HepG2 (cell line): ENCODE measurements around the gene KHK. TPM values are rescaled to one million over a fixed set of nuclear protein-coding genes. Genes with fewer than 3 reads are reported as not detected.

Source experiments
- AFF4 ChIP-seq: sonication (generic); formaldehyde crosslinking; IDR thresholded peaks from 2 replicates; pipeline ENCODE4 v1.4.0; 2020; ENCODE audit warnings: missing genetic modification reagents
- CREB1 ChIP-seq, 2 experiments: fragments of 450-650 bp in 1 of 2; IDR thresholded peaks; 2 replicates each; pipeline ENCODE4 v1.6.1; 2016 to 2017; ENCODE audit warnings: control low read depth in 1 of 2, mild to moderate bottlenecking in 1 of 2, missing compliant biosample characterization in 1 of 2, missing genetic modification characterization in 1 of 2
- FOXP4 ChIP-seq: sonication (generic); formaldehyde crosslinking; IDR thresholded peaks from 2 replicates; pipeline ENCODE4 v1.4.0; 2020; ENCODE audit warnings: missing genetic modification reagents
- HOXA5 ChIP-seq: sonication (generic); formaldehyde crosslinking; IDR thresholded peaks from 2 replicates; pipeline ENCODE4 v1.4.0; 2020; ENCODE audit warnings: missing genetic modification reagents
- LRRFIP1 ChIP-seq: sonication (generic); formaldehyde crosslinking; conservative IDR thresholded peaks from 2 replicates; pipeline ENCODE4 v1.4.0; 2020; ENCODE audit warnings: missing genetic modification reagents
- MIER2 ChIP-seq: IDR thresholded peaks from 2 replicates; pipeline ENCODE4 v1.6.1; 2016; ENCODE audit warnings: missing biosample characterization, missing genetic modification reagents
- PCBP2 ChIP-seq: fragments of 200-400 bp; formaldehyde crosslinking; optimal IDR thresholded peaks from 2 replicates; pipeline ENCODE3; 2018; ENCODE audit warnings: low read length, low read depth; ENCODE audit not compliant: poor library complexity, severe bottlenecking
- POLR2AphosphoS5 ChIP-seq: IDR thresholded peaks from 2 replicates; pipeline ENCODE4 v1.6.1; 2012; ENCODE audit warnings: low read depth, low read length
- SP2 ChIP-seq: sonication (generic); formaldehyde crosslinking; IDR thresholded peaks from 2 replicates; pipeline ENCODE4 v1.5.1; 2020; ENCODE audit warnings: mild to moderate bottlenecking, missing genetic modification reagents
- SRSF4 ChIP-seq: fragments of 200-400 bp; formaldehyde crosslinking; IDR thresholded peaks from one replicate; pipeline ENCODE4 v1.6.1; 2018; ENCODE audit warnings: mild to moderate bottlenecking, low read depth, low read length, moderate library complexity; ENCODE audit not compliant: poor library complexity, severe bottlenecking
- TBX3 ChIP-seq: fragments of 450-650 bp; IDR thresholded peaks from 2 replicates; pipeline ENCODE4 v1.6.1; 2017; ENCODE audit warnings: antibody characterized with exemption, mild to moderate bottlenecking, inconsistent platforms, borderline replicate concordance
- ZBTB21 ChIP-seq: sonication (generic); formaldehyde crosslinking; IDR thresholded peaks from 2 replicates; pipeline ENCODE4 v1.4.0; 2020; ENCODE audit warnings: missing genetic modification reagents
- ZKSCAN1 ChIP-seq: fragments of 150-350 bp; IDR thresholded peaks from 2 replicates; pipeline ENCODE4 v1.6.1; 2014; ENCODE audit warnings: low read length
- ZNF275 ChIP-seq: sonication (generic); formaldehyde crosslinking; IDR thresholded peaks from 2 replicates; pipeline ENCODE4 v1.8.0; 2022; ENCODE audit warnings: missing genetic modification reagents, mild to moderate bottlenecking, inconsistent platforms, borderline replicate concordance
- ZNF451 ChIP-seq: sonication (generic); formaldehyde crosslinking; IDR thresholded peaks from 2 replicates; pipeline ENCODE4 v1.5.0; 2020; ENCODE audit warnings: mild to moderate bottlenecking, missing genetic modification reagents
- ZNF567 ChIP-seq: sonication (generic); formaldehyde crosslinking; IDR thresholded peaks from 2 replicates; pipeline ENCODE4 v1.8.1; 2023; ENCODE audit warnings: mild to moderate bottlenecking, missing genetic modification reagents, borderline replicate concordance
- polyA plus RNA-seq, 8 experiments: library from polyadenylated mRNA; depleted of rRNA in 3 of 8; stranded (reverse) in 7 of 8; unstranded in 1 of 8; fragments of >200 nt; fragmentation: Illumina TruSeq in 4 of 8; extraction: Trizol in 4 of 8; gene quantifications; 2 replicates each; pipeline versions ENCODE4 v1.2.1 to v1.2.3, GENCODE V29; 2011 to 2016; ENCODE audit warnings: low read depth in 4 of 8, missing spikeins in 1 of 8, mixed read lengths in 1 of 8; ENCODE audit not compliant: insufficient read depth in 1 of 8
- total RNA-seq, 5 experiments: library from RNA; depleted of rRNA; stranded (reverse); fragments of >200 nt; fragmentation: Illumina TruSeq; extraction: Trizol; gene quantifications; 2 replicates each; pipeline ENCODE4 v1.2.3, GENCODE V29; 2016; ENCODE audit warnings: low read depth in 1 of 5
- TF ChIP-seq, protein P1 (sequence below): sonication (generic); formaldehyde crosslinking; IDR thresholded peaks from 2 replicates; pipeline ENCODE4 v1.5.0; 2020; ENCODE audit warnings: missing genetic modification reagents

Gene KHK
- total and polyA plus RNA-seq, 2 of the 13 experiments (the other 11 are each of a cell fraction or from before 2014, with no cell fraction given): 40.9 to 99.2 TPM

DNA sequence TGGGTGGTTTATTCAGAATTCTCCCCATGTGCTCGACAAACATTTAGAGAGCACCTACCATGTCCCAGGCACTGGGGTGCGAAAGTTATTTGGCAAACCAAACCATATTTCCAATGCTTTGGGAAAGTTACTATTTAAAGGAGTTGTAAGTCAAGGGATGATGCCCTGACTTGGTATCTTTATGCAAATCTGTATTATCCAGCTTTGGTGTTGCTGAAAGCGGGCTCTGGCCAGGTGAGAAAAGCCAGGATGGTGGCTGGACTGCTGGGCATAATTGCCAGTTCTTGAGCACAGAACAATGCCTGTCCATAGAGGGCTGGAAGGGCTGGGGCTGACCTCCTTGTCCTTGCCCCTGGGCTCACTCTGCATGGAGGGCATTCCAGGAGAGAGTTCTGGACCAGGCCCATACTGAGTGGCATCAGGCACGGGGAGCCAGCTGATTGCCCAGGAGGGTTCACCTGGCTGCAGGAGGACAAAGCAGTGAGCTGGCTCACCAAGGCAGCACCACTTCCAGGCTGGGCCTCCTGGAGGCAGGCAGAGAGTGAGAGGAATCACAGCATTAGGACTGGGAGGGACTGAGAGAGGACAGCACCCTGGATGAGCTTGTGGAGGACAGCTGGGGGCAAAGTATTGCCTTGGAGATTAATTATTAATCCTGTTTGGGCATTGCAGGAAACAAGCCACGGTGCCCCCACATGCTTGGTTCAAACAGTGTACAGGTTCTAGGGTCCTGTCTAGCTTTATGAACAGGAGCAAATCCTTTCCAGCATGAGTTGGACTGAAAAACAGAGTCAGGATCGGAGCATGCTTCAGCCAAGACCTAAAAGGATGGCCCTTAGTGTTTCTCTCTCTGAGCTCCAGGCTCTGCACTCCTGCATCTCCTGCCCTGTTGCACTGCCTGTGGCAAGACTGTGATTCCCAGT, 7.1 kb downstream of the KHK start (continued):
- no peak for TF ChIP-seq LRRFIP1 (CRISPR knock-in tag)
- TF ChIP-seq SP2: no peak
- TF ChIP-seq, protein P1, sequence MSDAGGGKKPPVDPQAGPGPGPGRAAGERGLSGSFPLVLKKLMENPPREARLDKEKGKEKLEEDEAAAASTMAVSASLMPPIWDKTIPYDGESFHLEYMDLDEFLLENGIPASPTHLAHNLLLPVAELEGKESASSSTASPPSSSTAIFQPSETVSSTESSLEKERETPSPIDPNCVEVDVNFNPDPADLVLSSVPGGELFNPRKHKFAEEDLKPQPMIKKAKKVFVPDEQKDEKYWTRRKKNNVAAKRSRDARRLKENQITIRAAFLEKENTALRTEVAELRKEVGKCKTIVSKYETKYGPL (CRISPR knock-in tag): no peak
- no peak for TF ChIP-seq ZNF451 (CRISPR knock-in tag)
- peak; percentile 89 for TF ChIP-seq FOXP4 (CRISPR knock-in tag)
- TF ChIP-seq POLR2AphosphoS5: peak; percentile 92
- TF ChIP-seq ZNF275 (CRISPR knock-in tag): 0 out of 2 replicates have a peak, but pooled peaks have one; percentile 9
- TF ChIP-seq AFF4 (CRISPR knock-in tag): peak; percentile 83; the same call in 1 of the 2 replicates
- TF ChIP-seq PCBP2: no peak
- TF ChIP-seq SRSF4: no peak
- TF ChIP-seq MIER2 (CRISPR knock-in tag): 0 out of 2 replicates have a peak, but pooled peaks have one; percentile 9
- TF ChIP-seq ZBTB21 (CRISPR knock-in tag): no peak
- TF ChIP-seq TBX3: 0 out of 2 replicates have a peak, but pooled peaks have one; percentile 9
- TF ChIP-seq ZNF567 (CRISPR knock-in tag): no peak; the same call in 1 of the 2 replicates
- no peak for TF ChIP-seq ZKSCAN1
- TF ChIP-seq CREB1 (IDR thresholded peaks at IDR 0.05): no peak
- TF ChIP-seq CREB1 (CRISPR knock-in tag; IDR thresholded peaks at IDR 0.05): no peak
- peak; percentile 73; the same call in 1 of the 2 replicates for TF ChIP-seq HOXA5 (CRISPR knock-in tag)
